Measurements from ENCODE around the gene INTS7. TPM values are rescaled to one million over a fixed set of nuclear protein-coding genes. Genes with fewer than 3 reads are reported as not detected.

The INTS7 gene
- polyA plus RNA-seq, 1 of the 3 experiments (the other 2 are of a cell fraction): 8.7 TPM

- Histone ChIP-seq H3K27ac (ENCODE audit: low read depth in 2 of 2, low read length in 1 of 2) (no peak overlapping the region), H3K9ac (no peak overlapping the region), H4K20me1 (ENCODE audit: insufficient read depth) (no peaks in the 10 kb centered on the region), H3F3A (replicated peaks; ENCODE audit: insufficient read depth) (peaks cover 14% of the 10 kb centered on the region), H2AFZ (ENCODE audit: low read depth) (no peak overlapping the region), H3K4me2 (no peak overlapping the region), H3K27me3 (ENCODE audit: insufficient read depth) (no peaks in the 10 kb centered on the region), H3K36me3 (replicated peaks in 1 of 2; ENCODE audit: control insufficient read depth in 1 of 2, insufficient read depth in 2 of 2, low read length in 1 of 2) (no peaks in the 10 kb centered on the region), H3K9me3 (no peaks in the 10 kb centered on the region), H3K4me3 (ENCODE audit: low read depth in 2 of 2, low read length in 1 of 2) (no peak overlapping the region), H3K9me2 (no peaks in the 10 kb centered on the region), H3K4me1 (ENCODE audit: control insufficient read depth in 1 of 2, insufficient read depth in 2 of 2, low read depth in 1 of 2, low read length in 1 of 2) (peaks cover 4 to 10% of the 10 kb centered on the region in 2 experiments; a peak in 3 of 4 replicates), H3K79me2 (ENCODE audit: insufficient read depth) (no peaks in the 10 kb centered on the region)
- WGBS (ENCODE audit: low lambda C conversion rate): 67% methylated on average over 5 of the region's 5 CpGs
- ChIA-PET CTCF (no interaction called here), POLR2A (no interaction called here)
- no peak for TF ChIP-seq MEF2A (IDR thresholded peaks at IDR 0.05; ENCODE audit: borderline replicate concordance, low read depth)
- TF ChIP-seq, protein P1, sequence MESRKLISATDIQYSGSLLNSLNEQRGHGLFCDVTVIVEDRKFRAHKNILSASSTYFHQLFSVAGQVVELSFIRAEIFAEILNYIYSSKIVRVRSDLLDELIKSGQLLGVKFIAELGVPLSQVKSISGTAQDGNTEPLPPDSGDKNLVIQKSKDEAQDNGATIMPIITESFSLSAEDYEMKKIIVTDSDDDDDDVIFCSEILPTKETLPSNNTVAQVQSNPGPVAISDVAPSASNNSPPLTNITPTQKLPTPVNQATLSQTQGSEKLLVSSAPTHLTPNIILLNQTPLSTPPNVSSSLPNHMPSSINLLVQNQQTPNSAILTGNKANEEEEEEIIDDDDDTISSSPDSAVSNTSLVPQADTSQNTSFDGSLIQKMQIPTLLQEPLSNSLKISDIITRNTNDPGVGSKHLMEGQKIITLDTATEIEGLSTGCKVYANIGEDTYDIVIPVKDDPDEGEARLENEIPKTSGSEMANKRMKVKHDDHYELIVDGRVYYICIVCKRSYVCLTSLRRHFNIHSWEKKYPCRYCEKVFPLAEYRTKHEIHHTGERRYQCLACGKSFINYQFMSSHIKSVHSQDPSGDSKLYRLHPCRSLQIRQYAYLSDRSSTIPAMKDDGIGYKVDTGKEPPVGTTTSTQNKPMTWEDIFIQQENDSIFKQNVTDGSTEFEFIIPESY (IDR thresholded peaks at IDR 0.05; ENCODE audit: borderline replicate concordance, low read depth): no peak
- no peak for TF ChIP-seq JUND (IDR thresholded peaks at IDR 0.05)
- no peak for TF ChIP-seq FOXM1 (IDR thresholded peaks at IDR 0.05; ENCODE audit: low read depth)
- no peak for TF ChIP-seq RCOR1 (IDR thresholded peaks at IDR 0.05; ENCODE audit: low read length)
- no peak for TF ChIP-seq TEAD4 (IDR thresholded peaks at IDR 0.05; ENCODE audit: borderline replicate concordance, insufficient read depth)
- TF ChIP-seq ELF1 (IDR thresholded peaks at IDR 0.05): no peak
- no peak for TF ChIP-seq EZH2phosphoT487 (IDR thresholded peaks at IDR 0.05; ENCODE audit: borderline replicate concordance, low read depth)
- no peak for TF ChIP-seq RXRA (IDR thresholded peaks at IDR 0.05; ENCODE audit: borderline replicate concordance, low read depth)
- TF ChIP-seq MXI1 (IDR thresholded peaks at IDR 0.05; ENCODE audit: low read depth, low read length): no peak
- no peak for TF ChIP-seq EP300 (IDR thresholded peaks at IDR 0.05; ENCODE audit: borderline replicate concordance in 1 of 2, low read depth in 1 of 2, low read length in 1 of 2)
- TF ChIP-seq, protein P2, sequence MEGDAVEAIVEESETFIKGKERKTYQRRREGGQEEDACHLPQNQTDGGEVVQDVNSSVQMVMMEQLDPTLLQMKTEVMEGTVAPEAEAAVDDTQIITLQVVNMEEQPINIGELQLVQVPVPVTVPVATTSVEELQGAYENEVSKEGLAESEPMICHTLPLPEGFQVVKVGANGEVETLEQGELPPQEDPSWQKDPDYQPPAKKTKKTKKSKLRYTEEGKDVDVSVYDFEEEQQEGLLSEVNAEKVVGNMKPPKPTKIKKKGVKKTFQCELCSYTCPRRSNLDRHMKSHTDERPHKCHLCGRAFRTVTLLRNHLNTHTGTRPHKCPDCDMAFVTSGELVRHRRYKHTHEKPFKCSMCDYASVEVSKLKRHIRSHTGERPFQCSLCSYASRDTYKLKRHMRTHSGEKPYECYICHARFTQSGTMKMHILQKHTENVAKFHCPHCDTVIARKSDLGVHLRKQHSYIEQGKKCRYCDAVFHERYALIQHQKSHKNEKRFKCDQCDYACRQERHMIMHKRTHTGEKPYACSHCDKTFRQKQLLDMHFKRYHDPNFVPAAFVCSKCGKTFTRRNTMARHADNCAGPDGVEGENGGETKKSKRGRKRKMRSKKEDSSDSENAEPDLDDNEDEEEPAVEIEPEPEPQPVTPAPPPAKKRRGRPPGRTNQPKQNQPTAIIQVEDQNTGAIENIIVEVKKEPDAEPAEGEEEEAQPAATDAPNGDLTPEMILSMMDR (IDR thresholded peaks at IDR 0.05): no peak
- TF ChIP-seq, protein P3, sequence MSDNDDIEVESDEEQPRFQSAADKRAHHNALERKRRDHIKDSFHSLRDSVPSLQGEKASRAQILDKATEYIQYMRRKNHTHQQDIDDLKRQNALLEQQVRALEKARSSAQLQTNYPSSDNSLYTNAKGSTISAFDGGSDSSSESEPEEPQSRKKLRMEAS (IDR thresholded peaks at IDR 0.05; ENCODE audit: low read depth): no peak
- no peak for TF ChIP-seq YY1 (IDR thresholded peaks at IDR 0.05; ENCODE audit: low read depth)
- TF ChIP-seq TCF12 (IDR thresholded peaks at IDR 0.05): no peak
- no peak for DNase-seq
Measured at GRCh38 chr1:211923095-211923494, 112.3 kb downstream of the INTS7 start.

- Histone ChIP-seq H4K20me1 (ENCODE audit: insufficient read depth) (no peaks in the 10 kb centered on the region), H3K79me2 (ENCODE audit: insufficient read depth) (no peaks in the 10 kb centered on the region), H3K4me2 (no peak overlapping the region), H2AFZ (ENCODE audit: low read depth) (no peak overlapping the region), H3K27ac (ENCODE audit: low read depth in 2 of 2, low read length in 1 of 2) (no peak overlapping the region), H3K27me3 (ENCODE audit: insufficient read depth) (no peaks in the 10 kb centered on the region), H3K4me3 (ENCODE audit: low read depth in 2 of 2, low read length in 1 of 2) (no peak overlapping the region), H3K9me3 (no peaks in the 10 kb centered on the region), H3K9me2 (no peaks in the 10 kb centered on the region), H3K9ac (no peak overlapping the region), H3K4me1 (ENCODE audit: control insufficient read depth in 1 of 2, insufficient read depth in 2 of 2, low read depth in 1 of 2, low read length in 1 of 2) (peaks cover 4 to 15% of the 10 kb centered on the region in 2 experiments; a peak in 3 of 4 replicates), H3K36me3 (replicated peaks in 1 of 2; ENCODE audit: control insufficient read depth in 1 of 2, insufficient read depth in 2 of 2, low read length in 1 of 2) (no peaks in the 10 kb centered on the region), H3F3A (replicated peaks; ENCODE audit: insufficient read depth) (peaks cover 19% of the 10 kb centered on the region)
- CTCF ChIA-PET: interaction anchor here (1.1 kb wide), 1 partner anchor 223 kb away, joined by 3 read pairs; no protein-coding TSS in a partner anchor
- no peak for DNase-seq
- POLR2A ChIA-PET: no interaction called here
- 89% methylated on average over 9 of the region's 9 CpGs for WGBS (ENCODE audit: low lambda C conversion rate)
- TF ChIP-seq GABPA (IDR thresholded peaks at IDR 0.05; ENCODE audit: low read depth) (no peak), TCF12 (IDR thresholded peaks at IDR 0.05) (no peak), NRF1 (IDR thresholded peaks at IDR 0.05; ENCODE audit: low read depth, low read length) (no peak), CHD2 (IDR thresholded peaks at IDR 0.05; ENCODE audit: low read length, partially characterized antibody) (no peak), FOSL2 (IDR thresholded peaks at IDR 0.05; ENCODE audit: borderline replicate concordance, low read depth) (no peak)
Measured at GRCh38 chr1:211921579-211922095, 113.7 kb downstream of the INTS7 start.
